ENCODE data around the gene RHOT2. TPM values are rescaled to one million over a fixed set of nuclear protein-coding genes. Genes with fewer than 3 reads are reported as not detected.
A peak's percentile ranks its signal among the peaks of the same experiment; 100 is the strongest.

The RHOT2 gene
- total and polyA plus RNA-seq, 7 donors = 35.3 to 159 (median 52.9) TPM

DNA sequence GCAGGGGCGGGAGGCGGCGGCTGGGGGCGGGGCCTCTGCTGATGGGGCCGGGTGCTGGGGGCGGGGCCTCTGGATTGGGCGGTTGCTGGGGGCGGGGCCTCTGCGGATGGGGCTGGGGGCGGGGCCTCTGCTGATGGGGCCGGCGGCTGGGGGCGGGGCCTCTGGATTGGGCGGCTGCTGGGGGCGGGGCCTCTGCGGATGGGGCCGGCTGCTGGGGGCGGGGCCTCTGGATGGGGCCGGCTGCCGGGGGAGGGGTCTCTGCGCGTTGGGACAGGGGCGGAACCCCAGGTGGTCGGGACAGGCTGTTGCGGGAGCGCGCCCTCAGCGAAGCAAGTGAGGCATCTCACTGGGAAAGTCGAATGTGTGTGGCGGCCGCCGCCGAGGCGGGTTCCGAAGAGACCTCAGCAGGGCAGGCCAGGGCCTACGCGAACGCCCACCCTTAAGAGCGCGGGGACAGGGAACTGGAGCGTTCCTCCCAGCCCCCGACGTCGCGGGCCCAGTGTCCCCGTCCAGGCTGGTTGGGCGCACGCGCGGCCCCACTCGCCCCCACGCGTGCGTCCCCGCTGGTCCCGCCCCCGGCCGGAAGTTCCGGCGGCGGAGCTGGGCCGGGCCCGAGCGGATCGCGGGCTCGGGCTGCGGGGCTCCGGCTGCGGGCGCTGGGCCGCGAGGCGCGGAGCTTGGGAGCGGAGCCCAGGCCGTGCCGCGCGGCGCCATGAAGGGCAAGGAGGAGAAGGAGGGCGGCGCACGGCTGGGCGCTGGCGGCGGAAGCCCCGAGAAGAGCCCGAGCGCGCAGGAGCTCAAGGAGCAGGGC lies 12.1 kb downstream of the RHOT2 start, which contains the start of gene STUB1:
STUB1 (plus strand) TSS at position 597 of the 811 bp plus-strand sequence; CDS start at position 713, 116 bp downstream.
- Histone ChIP-seq H3K4me1 (peaks cover 0 to 66% (median 56%) of the 10 kb centered on the region in 4 donors), H3K4me3 (peak within 1 kb of the TSS; percentile 72 to 95 (median 86)), H3K27ac (peak within 1 kb of the TSS; percentile 94 to 99 (median 96)), H3K36me3 (peaks cover 14 to 19% (median 17%) of the 10 kb centered on the region in 4 donors), H3K9me3 (no peaks in the 10 kb centered on the region), H3K27me3 (no peaks in the 10 kb centered on the region)
- intact Hi-C loops (cut with DNase I) = loop anchor here (1.0 to 10.0 kb wide), 2 partner anchors 91 to 1095 kb away; partner anchors contain the start of genes EME2, MRPS34 and NME3
- peak in 3 of 4 donors; percentile 19 to 70 (median 68) for TF ChIP-seq POLR2AphosphoS5 (IDR thresholded peaks at IDR 0.05)
- TF ChIP-seq EP300 (IDR thresholded peaks at IDR 0.05) = no peak
- peak; percentile 95 for DNase-seq
- WGBS, 2 donors = 1 to 2% methylated on average over 91 of the region's 91 CpGs

DNA sequence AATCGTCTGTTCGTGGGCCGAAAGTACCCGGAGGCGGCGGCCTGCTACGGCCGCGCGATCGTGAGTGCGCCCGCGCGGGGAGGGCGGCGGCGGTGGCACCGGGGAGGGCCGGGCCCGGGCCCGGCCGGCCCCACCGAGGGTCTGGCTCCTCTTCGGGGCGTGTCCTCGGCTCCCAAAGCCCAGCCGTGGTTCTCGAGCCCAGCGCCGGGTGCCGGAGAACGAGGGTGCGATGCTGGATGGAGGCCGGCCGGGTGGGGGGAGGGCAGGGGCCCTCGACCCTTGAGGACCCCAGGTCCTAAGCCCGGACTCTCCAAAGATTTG lies 12.7 kb downstream of the RHOT2 start:
- no peak for DNase-seq
- Histone ChIP-seq H3K4me3 (peak overlapping the region; percentile 72 to 95 (median 86)), H3K9me3 (no peaks in the 10 kb centered on the region), H3K4me1 (peaks cover 0 to 66% (median 57%) of the 10 kb centered on the region in 4 donors), H3K27ac (peak overlapping the region; percentile 94 to 99 (median 96)), H3K36me3 (peaks cover 14 to 22% (median 17%) of the 10 kb centered on the region in 4 donors), H3K27me3 (no peaks in the 10 kb centered on the region)
- intact Hi-C loops (cut with DNase I) = loop anchor here (1.0 to 10.0 kb wide), 2 partner anchors 91 to 1094 kb away; partner anchors contain the start of genes EME2, MRPS34 and NME3
- TF ChIP-seq POLR2AphosphoS5 (IDR thresholded peaks at IDR 0.05) (no peak), EP300 (IDR thresholded peaks at IDR 0.05) (no peak), POLR2A (IDR thresholded peaks at IDR 0.05) (no peak)
- TF ChIP-seq, protein P1, sequence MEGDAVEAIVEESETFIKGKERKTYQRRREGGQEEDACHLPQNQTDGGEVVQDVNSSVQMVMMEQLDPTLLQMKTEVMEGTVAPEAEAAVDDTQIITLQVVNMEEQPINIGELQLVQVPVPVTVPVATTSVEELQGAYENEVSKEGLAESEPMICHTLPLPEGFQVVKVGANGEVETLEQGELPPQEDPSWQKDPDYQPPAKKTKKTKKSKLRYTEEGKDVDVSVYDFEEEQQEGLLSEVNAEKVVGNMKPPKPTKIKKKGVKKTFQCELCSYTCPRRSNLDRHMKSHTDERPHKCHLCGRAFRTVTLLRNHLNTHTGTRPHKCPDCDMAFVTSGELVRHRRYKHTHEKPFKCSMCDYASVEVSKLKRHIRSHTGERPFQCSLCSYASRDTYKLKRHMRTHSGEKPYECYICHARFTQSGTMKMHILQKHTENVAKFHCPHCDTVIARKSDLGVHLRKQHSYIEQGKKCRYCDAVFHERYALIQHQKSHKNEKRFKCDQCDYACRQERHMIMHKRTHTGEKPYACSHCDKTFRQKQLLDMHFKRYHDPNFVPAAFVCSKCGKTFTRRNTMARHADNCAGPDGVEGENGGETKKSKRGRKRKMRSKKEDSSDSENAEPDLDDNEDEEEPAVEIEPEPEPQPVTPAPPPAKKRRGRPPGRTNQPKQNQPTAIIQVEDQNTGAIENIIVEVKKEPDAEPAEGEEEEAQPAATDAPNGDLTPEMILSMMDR (IDR thresholded peaks at IDR 0.05) = no peak
- 0 to 1% methylated on average over 38 of the region's 38 CpGs for WGBS, 2 donors

DNA sequence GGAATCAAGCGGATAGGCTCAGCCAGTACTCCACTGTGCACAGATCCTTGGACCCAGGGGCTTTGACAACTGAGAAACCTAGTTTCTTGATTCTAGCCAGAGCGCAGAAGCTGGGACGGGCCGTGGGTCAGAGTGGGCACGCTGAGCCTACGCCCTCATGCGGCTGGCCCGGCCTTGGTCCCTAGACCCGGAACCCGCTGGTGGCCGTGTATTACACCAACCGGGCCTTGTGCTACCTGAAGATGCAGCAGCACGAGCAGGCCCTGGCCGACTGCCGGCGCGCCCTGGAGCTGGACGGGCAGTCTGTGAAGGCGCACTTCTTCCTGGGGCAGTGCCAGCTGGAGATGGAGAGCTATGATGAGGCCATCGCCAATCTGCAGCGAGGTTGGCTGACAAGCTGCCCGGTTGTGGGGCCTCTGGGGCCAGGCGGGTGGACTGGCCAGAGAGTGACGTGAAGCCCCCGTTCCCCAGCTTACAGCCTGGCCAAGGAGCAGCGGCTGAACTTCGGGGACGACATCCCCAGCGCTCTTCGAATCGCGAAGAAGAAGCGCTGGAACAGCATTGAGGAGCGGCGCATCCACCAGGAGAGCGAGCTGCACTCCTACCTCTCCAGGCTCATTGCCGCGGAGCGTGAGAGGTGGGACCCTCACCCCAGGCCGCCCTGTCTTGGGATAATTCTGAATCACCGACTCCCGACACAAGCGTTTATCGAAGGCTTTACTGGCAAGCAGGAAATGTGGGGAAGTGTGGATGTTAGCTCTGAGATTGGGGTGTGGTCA lies 13.2 kb downstream of the RHOT2 start:
- Histone ChIP-seq H3K27me3 (no peaks in the 10 kb centered on the region), H3K27ac (peak overlapping the region; percentile 94 to 99 (median 96)), H3K4me1 (peaks cover 0 to 66% (median 59%) of the 10 kb centered on the region in 4 donors), H3K36me3 (peaks cover 14 to 23% (median 17%) of the 10 kb centered on the region in 4 donors), H3K9me3 (no peaks in the 10 kb centered on the region), H3K4me3 (peak overlapping the region; percentile 72 to 95 (median 86))
- 42 to 50% methylated on average over 44 of the region's 44 CpGs for WGBS, 2 donors
- no peak for TF ChIP-seq POLR2AphosphoS5 (IDR thresholded peaks at IDR 0.05)
- no peak for TF ChIP-seq EP300 (IDR thresholded peaks at IDR 0.05)
- TF ChIP-seq, protein P1 (IDR thresholded peaks at IDR 0.05) = no peak
- no peak for TF ChIP-seq POLR2A (IDR thresholded peaks at IDR 0.05)
- DNase-seq = no peak
- intact Hi-C loops (cut with DNase I) = loop anchor here (1.0 to 10.0 kb wide), 2 partner anchors 92 to 1094 kb away; partner anchors contain the start of genes EME2, MRPS34 and NME3

DNA sequence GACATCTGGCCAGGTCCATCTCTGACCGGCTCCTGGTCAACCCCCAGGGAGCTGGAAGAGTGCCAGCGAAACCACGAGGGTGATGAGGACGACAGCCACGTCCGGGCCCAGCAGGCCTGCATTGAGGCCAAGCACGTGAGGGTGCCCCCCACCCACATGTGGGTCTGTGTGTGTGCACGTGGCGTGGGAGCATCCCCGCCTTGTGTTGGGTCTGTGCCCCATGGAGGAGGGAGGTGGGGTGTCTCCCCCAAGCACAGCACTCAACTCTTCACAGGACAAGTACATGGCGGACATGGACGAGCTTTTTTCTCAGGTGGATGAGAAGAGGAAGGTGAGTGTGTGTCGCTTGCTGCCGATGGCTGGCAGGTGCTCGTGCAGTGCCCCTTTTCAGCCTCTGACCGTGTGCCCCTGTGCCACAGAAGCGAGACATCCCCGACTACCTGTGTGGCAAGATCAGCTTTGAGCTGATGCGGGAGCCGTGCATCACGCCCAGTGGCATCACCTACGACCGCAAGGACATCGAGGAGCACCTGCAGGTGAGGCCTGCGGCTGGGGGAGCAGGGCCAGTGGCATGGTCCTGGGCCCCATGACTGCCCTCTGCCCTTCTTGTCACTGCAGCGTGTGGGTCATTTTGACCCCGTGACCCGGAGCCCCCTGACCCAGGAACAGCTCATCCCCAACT lies 14.0 kb downstream of the RHOT2 start:
- Histone ChIP-seq H3K4me3 (peak overlapping the region in 2 of 4 donors; percentile 93 to 95), H3K4me1 (peaks cover 0 to 64% (median 61%) of the 10 kb centered on the region in 4 donors)
- TF ChIP-seq, protein P1 (IDR thresholded peaks at IDR 0.05) = no peak
- TF ChIP-seq EP300 (IDR thresholded peaks at IDR 0.05) (no peak), POLR2A (IDR thresholded peaks at IDR 0.05) (no peak), POLR2AphosphoS5 (IDR thresholded peaks at IDR 0.05) (no peak)

More for the DNA sequence above, 14.0 kb downstream of the RHOT2 start:
- Histone ChIP-seq H3K27me3 (no peaks in the 10 kb centered on the region), H3K36me3 (peaks cover 14 to 31% (median 19%) of the 10 kb centered on the region in 4 donors), H3K27ac (peak overlapping the region in 1 of 4 donors; percentile 99), H3K9me3 (no peaks in the 10 kb centered on the region)
- intact Hi-C loops (cut with DNase I) = loop anchor here (10.0 kb wide), 1 partner anchor 1093 kb away; the partner anchor contains the start of genes EME2, MRPS34 and NME3
- WGBS, 2 donors = 77 to 83% methylated on average over 28 of the region's 28 CpGs
- DNase-seq = no peak
